Heart left ventricle (tissue), 16 donors: ENCODE data around the gene PLA2G4B. TPM values are rescaled to one million over a fixed set of nuclear protein-coding genes. Genes with fewer than 3 reads are reported as not detected.
A peak's percentile ranks its signal among the peaks of the same experiment; 100 is the strongest.

ENCODE experiments used
- ATAC-seq, 4 donors: fragments of 200-7000 bp; cut with Tn5 transposase; one replicate each; pipeline ENCODE4 v1.9.1; 2020 to 2022; ENCODE audit warnings: moderate library complexity in 4 of 4, mild to moderate bottlenecking in 3 of 4, moderate number of reproducible peaks in 1 of 4
- DNase-seq, 5 donors: peaks; one replicate each; pipeline ENCODE4 v3.0.0-alpha.2; 2020
- H3K27ac ChIP-seq, 12 donors: fragments of 200-600 bp; sonication (generic) in 4 of 12; one replicate each; pipeline versions ENCODE4 v1.5.0 to v1.8.0; 2016 to 2022; ENCODE audit warnings: mild to moderate bottlenecking in 2 of 12
- H3K27me3 ChIP-seq, 9 donors: fragments of 200-600 bp; sonication (generic) in 2 of 9; one replicate each; pipeline versions ENCODE4 v1.5.1 to v1.8.0; 2016 to 2022; ENCODE audit warnings: mild to moderate bottlenecking in 3 of 9
- H3K36me3 ChIP-seq, 9 donors: fragments of 200-600 bp; sonication (generic) in 2 of 9; one replicate each; pipeline versions ENCODE4 v1.5.0 to v1.8.0; 2018 to 2022; ENCODE audit warnings: mild to moderate bottlenecking in 2 of 9
- H3K4me1 ChIP-seq, 12 donors: fragments of 200-600 bp; sonication (generic) in 4 of 12; one replicate each; pipeline versions ENCODE4 v1.5.0 to v1.8.0; 2016 to 2022; ENCODE audit warnings: mild to moderate bottlenecking in 3 of 12
- H3K4me3 ChIP-seq, 12 donors: fragments of 200-600 bp; sonication (generic) in 4 of 12; one replicate each; pipeline versions ENCODE4 v1.5.0 to v1.8.0; 2017 to 2022; ENCODE audit warnings: mild to moderate bottlenecking in 9 of 12, moderate library complexity in 4 of 12
- H3K9me3 ChIP-seq, 12 donors: fragments of 200-600 bp; sonication (generic) in 4 of 12; one replicate each; pipeline versions ENCODE4 v1.5.0 to v1.8.0; 2016 to 2022; ENCODE audit warnings: mild to moderate bottlenecking in 1 of 12
- POLR2A ChIP-seq, 2 donors: fragments of 450-650 bp; IDR thresholded peaks; one replicate each; pipeline ENCODE4 v1.6.1; 2017; ENCODE audit warnings: antibody characterized with exemption in 2 of 2, mild to moderate bottlenecking in 2 of 2, moderate library complexity in 2 of 2
- WGBS, 4 donors: extraction: QIAGEN DNeasy Blood & Tissue Kit in 2 of 4; methylation state at CpG; one replicate each; pipeline versions ENCODE4 v1.1.5 to v1.1.7; 2013 to 2018; 5-methylcytosine and 5-hydroxymethylcytosine counted together
- intact Hi-C, 10 donors: fragments of 100-400 bp; cut with DNase I; formaldehyde crosslinking; loops; one replicate each; pipeline versions ENCODE4 v1.11.1 to v1.14.2; 2022
- microRNA-seq, 4 donors: library from miRNA; unstranded; fragments of <30 nt; microRNA quantifications; one replicate each; pipeline versions ENCODE4 to v1.2.0, GENCODE V29; 2017 to 2020
- polyA plus RNA-seq, 2 donors: library from polyadenylated mRNA; stranded (reverse); fragments of 200-250 nt; gene quantifications; one replicate each; pipeline ENCODE4 v1.2.3, GENCODE V29; 2013
- total RNA-seq, 9 donors: library from RNA; depleted of rRNA in 2 of 9; stranded (reverse); fragments of >200 nt in 2 of 9; fragmentation: NEBNext Ultra II Directional in 3 of 9; extraction: Animal tissue kit (Norgen Biotek cat#: 25700) in 3 of 9; gene quantifications; one replicate each; pipeline versions ENCODE4 v1.1.0 to v1.2.4, GENCODE V29; 2016 to 2023
- TF ChIP-seq, protein P1 (sequence below), 12 donors: fragments of 200-600 bp; sonication (generic) in 4 of 12; IDR thresholded peaks; one replicate each; pipeline versions ENCODE4 v1.5.0 to v1.8.0; 2018 to 2022; ENCODE audit warnings: antibody characterized with exemption in 12 of 12, mild to moderate bottlenecking in 5 of 12
- donor health status: ischemic (EF 13 %, LVEDD 7.1; RV severe dilation, severe dysfunction).
- donor health status: healthy with polysubstance abuse.
- donor health status: DM: no; HTN: yes; CAD: no.
- donor health status: DM: no; HTN: no; CAD: no.
- donor health status: ischemic (EF 25% LVEDD 6.9; RV normal size, moderate dysfunction).
- donor health status: ischemic (EF 25% LVEDD 5.7; RV mildly dilated, moderate dysfunction).
- donor health status: healthy.
- donor health status: DM: yes; HTN: yes; CAD: no.
- donor health status: ischemic (EF 35%, LVEDD 5.7; RV mildly dilated, moderate dysfunction).
- donor health status: nonischemic (EF 11% LVEDD 7.7; RV severe dilation, severe dysfunction).
- donor health status: DM: yes; HTN: yes; CAD: no.
- donor health status: PGD.
- donor health status: ischemic (EF 29% LVEDD 5.4; RV normal size, mild dysfunction).
- donor health status: nonischemic (EF 23%, LVEDD 6.1; RV moderate dilation, normal function).

PLA2G4B gene
- total and polyA plus RNA-seq, 11 donors, result 0.38 to 6.0 (median 2.8) TPM

DNA sequence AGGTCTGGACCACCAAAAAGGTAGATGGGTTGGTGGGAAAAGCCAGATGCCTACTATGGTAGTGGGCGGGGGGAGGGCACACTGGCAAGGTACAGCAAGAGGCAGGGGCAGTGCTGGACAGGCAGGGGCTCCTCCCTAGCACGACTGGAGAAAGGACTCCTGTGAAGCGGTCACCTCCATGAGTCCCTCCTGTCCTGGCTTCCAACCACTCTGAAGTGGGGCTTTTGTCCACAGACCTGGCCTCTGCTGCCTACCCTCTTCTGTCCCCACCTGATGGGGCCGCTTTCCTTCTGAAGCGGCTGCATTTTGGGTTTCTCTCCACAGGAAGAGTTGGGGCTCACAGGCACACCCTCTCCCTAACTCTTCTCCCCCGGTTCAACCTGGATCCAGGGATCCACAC, 57.9 kb downstream of the PLA2G4B start:
- no peak for ATAC-seq
- WGBS, 4 donors, result 81 to 88% (median 87%) methylated on average over 6 of the region's 6 CpGs
- intact Hi-C loops, result loop anchor here in 4 of 10 donors (5.0 to 10.0 kb wide), 3 partner anchors 74 to 158 kb away; partner anchors contain the start of gene MAPKBP1 (in 1 of the 4)
- Histone ChIP-seq H3K27me3 (no peaks in the 10 kb centered on the region), H3K36me3 (peaks cover 0 to 52% (median 42%) of the 10 kb centered on the region in 9 donors), H3K4me3 (no peak overlapping the region), H3K4me1 (peaks cover 9 to 38% (median 26%) of the 10 kb centered on the region in 12 donors), H3K9me3 (no peaks in the 10 kb centered on the region), H3K27ac (no peak overlapping the region)
- DNase-seq, result peak in 1 of 5 donors; percentile 14
- TF ChIP-seq POLR2A (IDR thresholded peaks at IDR 0.05), result no peak
- TF ChIP-seq, protein P1, sequence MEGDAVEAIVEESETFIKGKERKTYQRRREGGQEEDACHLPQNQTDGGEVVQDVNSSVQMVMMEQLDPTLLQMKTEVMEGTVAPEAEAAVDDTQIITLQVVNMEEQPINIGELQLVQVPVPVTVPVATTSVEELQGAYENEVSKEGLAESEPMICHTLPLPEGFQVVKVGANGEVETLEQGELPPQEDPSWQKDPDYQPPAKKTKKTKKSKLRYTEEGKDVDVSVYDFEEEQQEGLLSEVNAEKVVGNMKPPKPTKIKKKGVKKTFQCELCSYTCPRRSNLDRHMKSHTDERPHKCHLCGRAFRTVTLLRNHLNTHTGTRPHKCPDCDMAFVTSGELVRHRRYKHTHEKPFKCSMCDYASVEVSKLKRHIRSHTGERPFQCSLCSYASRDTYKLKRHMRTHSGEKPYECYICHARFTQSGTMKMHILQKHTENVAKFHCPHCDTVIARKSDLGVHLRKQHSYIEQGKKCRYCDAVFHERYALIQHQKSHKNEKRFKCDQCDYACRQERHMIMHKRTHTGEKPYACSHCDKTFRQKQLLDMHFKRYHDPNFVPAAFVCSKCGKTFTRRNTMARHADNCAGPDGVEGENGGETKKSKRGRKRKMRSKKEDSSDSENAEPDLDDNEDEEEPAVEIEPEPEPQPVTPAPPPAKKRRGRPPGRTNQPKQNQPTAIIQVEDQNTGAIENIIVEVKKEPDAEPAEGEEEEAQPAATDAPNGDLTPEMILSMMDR (IDR thresholded peaks at IDR 0.05), result no peak

DNA sequence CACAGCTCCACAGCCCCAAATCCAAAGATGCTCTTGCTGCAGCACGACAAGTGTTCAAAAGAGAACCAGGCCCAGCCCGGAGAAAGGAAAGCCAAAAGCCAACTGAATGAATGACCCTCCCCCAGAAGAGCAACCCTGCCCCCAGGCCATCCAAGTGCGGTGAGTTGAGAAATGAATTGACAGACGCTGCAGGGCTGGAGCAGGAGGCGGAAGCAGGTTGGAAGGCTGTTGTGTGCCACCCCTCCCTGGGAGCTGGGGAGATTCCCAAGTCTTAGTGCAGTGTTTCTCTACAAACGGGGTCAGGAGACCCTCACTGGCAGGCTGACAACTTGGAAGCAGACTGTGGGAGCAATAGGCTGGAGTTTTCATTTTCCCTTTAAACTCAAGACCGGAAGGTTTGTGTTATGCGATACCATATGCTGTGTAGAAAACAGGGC, 58.7 kb downstream of the PLA2G4B start:
- intact Hi-C loops, result loop anchor here in 4 of 10 donors (5.0 to 10.0 kb wide), 3 partner anchors 75 to 157 kb away; partner anchors contain the start of gene MAPKBP1 (in 1 of the 4)
- 76 to 86% (median 80%) methylated on average over 8 of the region's 8 CpGs for WGBS, 4 donors
- Histone ChIP-seq H3K27me3 (no peaks in the 10 kb centered on the region), H3K4me3 (no peak overlapping the region), H3K36me3 (peaks cover 0 to 60% (median 45%) of the 10 kb centered on the region in 9 donors), H3K9me3 (no peaks in the 10 kb centered on the region), H3K4me1 (peaks cover 9 to 32% (median 24%) of the 10 kb centered on the region in 12 donors), H3K27ac (no peak overlapping the region)
- TF ChIP-seq, protein P1 (IDR thresholded peaks at IDR 0.05), result no peak
- TF ChIP-seq POLR2A (IDR thresholded peaks at IDR 0.05), result no peak
- DNase-seq (peak in 1 of 5 donors; percentile 11), ATAC-seq (no peak)

Small RNA genes lying within 50 kb of the gene (microRNA-seq; reads per million reads assigned to microRNA genes)
- 0 reads per million in 4 donors for gene MIR4310

Other genes starting within 250 kb of the PLA2G4B start
- gene MGA, start 178.4 kb upstream of the PLA2G4B start, total RNA-seq, result 10 to 100 TPM; 23.1 to 58.7 (median 37.2) TPM
- 1 to 10 TPM; 5.3 to 5.5 TPM for gene MGA, start 178.4 kb upstream of the PLA2G4B start, polyA plus RNA-seq
- gene MAPKBP1, start 64.4 kb upstream of the PLA2G4B start, total RNA-seq, result 10 to 100 TPM; 12.0 to 20.5 (median 14.8) TPM
- 10 to 100 TPM in 1 of 2 donors, 1 to 10 TPM in 1; 6.3 to 17.0 TPM for gene MAPKBP1, start 64.4 kb upstream of the PLA2G4B start, polyA plus RNA-seq
- gene JMJD7, start 10.8 kb upstream of the PLA2G4B start, total RNA-seq, result 10 to 100 TPM in 6 of 9 donors, 1 to 10 TPM in 3; 5.4 to 17.9 (median 11.8) TPM
- 10 to 100 TPM in 1 of 2 donors, 1 to 10 TPM in 1; 7.3 to 20.6 TPM for gene JMJD7, start 10.8 kb upstream of the PLA2G4B start, polyA plus RNA-seq
- gene SPTBN5, start 55.2 kb downstream of the PLA2G4B start, total RNA-seq, result 1 to 10 TPM in 8 of 9 donors, under 1 TPM in 1; 0.31 to 5.6 (median 1.7) TPM
- gene SPTBN5, start 55.2 kb downstream of the PLA2G4B start, polyA plus RNA-seq, result 1 to 10 TPM; 1.3 to 3.2 TPM
- 10 to 100 TPM; 28.2 to 70.8 (median 43.9) TPM for gene EHD4, start 133.7 kb downstream of the PLA2G4B start, total RNA-seq
- gene EHD4, start 133.7 kb downstream of the PLA2G4B start, polyA plus RNA-seq, result 10 to 100 TPM; 25.6 to 46.5 TPM
- 1 to 10 TPM in 1 of 9 donors, under 1 TPM in 3, not detected in 5; 0.05 to 1.1 (median 0.05) TPM for gene PLA2G4E, start 182.2 kb downstream of the PLA2G4B start, total RNA-seq
- gene PLA2G4E, start 182.2 kb downstream of the PLA2G4B start, polyA plus RNA-seq, result under 1 TPM in 1 of 2 donors, not detected in 1; 0.01 TPM